ENCODE data around the gene WNT16.

The WNT16 gene, protein sequence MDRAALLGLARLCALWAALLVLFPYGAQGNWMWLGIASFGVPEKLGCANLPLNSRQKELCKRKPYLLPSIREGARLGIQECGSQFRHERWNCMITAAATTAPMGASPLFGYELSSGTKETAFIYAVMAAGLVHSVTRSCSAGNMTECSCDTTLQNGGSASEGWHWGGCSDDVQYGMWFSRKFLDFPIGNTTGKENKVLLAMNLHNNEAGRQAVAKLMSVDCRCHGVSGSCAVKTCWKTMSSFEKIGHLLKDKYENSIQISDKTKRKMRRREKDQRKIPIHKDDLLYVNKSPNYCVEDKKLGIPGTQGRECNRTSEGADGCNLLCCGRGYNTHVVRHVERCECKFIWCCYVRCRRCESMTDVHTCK

DNA sequence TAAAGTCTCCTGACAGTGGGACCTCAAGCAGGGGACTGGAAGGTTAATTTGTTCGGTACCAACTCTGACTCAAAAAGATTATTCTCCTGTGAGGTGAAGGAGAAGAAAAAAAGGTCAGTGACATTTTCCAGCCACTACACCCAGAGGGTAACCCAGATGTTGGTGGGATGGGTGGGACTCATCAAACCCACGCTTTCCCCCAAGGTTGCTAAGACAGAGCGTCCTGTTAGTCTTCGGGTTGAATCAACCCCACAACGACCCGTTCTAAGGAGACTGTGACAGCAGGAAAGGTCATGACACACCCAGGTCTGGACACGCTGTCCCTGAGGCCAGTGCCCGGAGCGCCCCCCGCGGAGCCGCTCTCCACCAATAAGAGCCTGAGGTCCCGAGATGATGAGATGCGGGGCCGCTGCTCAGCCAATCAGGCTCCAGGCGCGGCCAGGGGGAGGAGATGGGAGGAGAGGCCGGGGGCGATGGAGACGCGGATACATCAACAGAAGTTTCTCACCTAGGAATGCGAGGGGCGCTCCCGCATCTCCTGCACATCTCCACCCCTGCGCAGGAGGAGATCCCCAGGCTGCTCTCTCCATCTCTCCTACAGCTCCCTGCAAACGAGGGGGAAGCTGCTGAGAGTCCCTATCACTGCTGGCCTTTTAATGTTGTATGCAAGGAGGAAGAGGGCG, at the start of gene WNT16:
Gene WNT16 (plus strand): TSS at position 493 of the 683 bp plus-strand sequence. CDS start 293 bp downstream, outside the sequence.
- no peak for DNase-seq
- Histone ChIP-seq H3K36me3 (replicated peaks) (no peaks in the 10 kb centered on the region), H3K27ac (no peak within 1 kb of the TSS), H3K4me3 (ENCODE audit: low read depth, low read length) (peak within 1 kb of the TSS; percentile 64), H3K27me3 (replicated peaks) (no peaks in the 10 kb centered on the region)
- in situ Hi-C loops (cut with HindIII; ENCODE audit: low pct_ligation_motif_present, low sequenced_read_pairs): loop anchor here (25.0 kb wide), 2 partner anchors 191 to 341 kb away; partner anchors contain the start of gene CPED1
- TF ChIP-seq, protein P1, sequence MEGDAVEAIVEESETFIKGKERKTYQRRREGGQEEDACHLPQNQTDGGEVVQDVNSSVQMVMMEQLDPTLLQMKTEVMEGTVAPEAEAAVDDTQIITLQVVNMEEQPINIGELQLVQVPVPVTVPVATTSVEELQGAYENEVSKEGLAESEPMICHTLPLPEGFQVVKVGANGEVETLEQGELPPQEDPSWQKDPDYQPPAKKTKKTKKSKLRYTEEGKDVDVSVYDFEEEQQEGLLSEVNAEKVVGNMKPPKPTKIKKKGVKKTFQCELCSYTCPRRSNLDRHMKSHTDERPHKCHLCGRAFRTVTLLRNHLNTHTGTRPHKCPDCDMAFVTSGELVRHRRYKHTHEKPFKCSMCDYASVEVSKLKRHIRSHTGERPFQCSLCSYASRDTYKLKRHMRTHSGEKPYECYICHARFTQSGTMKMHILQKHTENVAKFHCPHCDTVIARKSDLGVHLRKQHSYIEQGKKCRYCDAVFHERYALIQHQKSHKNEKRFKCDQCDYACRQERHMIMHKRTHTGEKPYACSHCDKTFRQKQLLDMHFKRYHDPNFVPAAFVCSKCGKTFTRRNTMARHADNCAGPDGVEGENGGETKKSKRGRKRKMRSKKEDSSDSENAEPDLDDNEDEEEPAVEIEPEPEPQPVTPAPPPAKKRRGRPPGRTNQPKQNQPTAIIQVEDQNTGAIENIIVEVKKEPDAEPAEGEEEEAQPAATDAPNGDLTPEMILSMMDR (IDR thresholded peaks at IDR 0.05; ENCODE audit: low read depth, low read length, missing control alignments): no peak

DNA sequence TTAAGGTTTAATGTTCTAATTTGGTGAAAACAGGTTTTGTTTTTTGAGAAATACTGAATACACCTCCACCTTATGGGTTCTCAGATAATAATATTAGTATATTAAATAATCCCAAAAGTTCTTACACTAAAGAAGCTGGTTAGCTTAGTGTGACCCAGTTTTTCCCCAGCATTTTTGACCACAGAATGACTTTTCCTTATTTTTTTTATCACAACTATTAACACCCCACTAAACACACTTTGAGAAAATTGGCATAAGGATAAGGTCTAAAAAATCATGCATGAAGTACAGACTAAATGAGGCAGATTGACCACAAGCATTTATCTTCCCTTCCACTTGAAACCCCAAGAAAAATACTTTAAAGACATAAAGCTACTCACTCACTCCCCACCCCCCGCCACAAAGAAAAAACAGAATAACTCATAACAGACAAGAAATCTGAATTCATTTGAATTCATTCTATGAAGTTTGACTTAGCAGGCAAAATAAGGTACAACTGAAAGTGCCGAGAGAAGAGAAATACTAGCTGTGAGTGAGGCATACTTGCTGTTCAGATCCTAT, 49.7 kb upstream of the WNT16 start:
- Histone ChIP-seq H3K36me3 (replicated peaks) (no peaks in the 10 kb centered on the region), H3K4me3 (ENCODE audit: low read depth, low read length) (no peak overlapping the region), H3K27ac (peak overlapping the region; percentile 76), H3K27me3 (replicated peaks) (no peaks in the 10 kb centered on the region)
- in situ Hi-C loops (cut with HindIII; ENCODE audit: low pct_ligation_motif_present, low sequenced_read_pairs): no loop called here
- TF ChIP-seq, protein P1 (IDR thresholded peaks at IDR 0.05; ENCODE audit: low read depth, low read length, missing control alignments): no peak
- DNase-seq: peak; percentile 6

DNA sequence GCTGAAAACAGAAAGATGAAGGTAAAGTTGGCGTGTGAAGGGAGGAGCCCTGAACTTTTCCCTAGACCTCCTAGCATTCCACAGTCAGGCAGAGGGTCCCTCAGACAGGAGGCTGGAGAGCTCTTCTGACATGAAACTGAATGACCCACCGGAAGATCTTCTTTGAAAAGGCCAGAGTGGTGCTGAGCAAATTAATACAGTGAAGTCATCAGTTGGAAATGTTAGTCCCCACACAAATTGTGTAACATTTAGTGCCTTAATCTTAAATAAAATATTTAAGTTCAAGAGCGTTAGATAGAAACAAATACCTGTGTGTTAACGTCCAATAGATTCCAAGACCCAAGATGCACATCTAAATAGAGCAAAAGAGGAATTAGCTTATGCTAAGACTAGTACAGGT, 49.0 kb upstream of the WNT16 start:
- TF ChIP-seq, protein P1 (IDR thresholded peaks at IDR 0.05; ENCODE audit: low read depth, low read length, missing control alignments): no peak
- Histone ChIP-seq H3K27ac (peak overlapping the region; percentile 76), H3K27me3 (replicated peaks) (no peaks in the 10 kb centered on the region), H3K4me3 (ENCODE audit: low read depth, low read length) (no peak overlapping the region), H3K36me3 (replicated peaks) (no peaks in the 10 kb centered on the region)
- DNase-seq: no peak
- in situ Hi-C loops (cut with HindIII; ENCODE audit: low pct_ligation_motif_present, low sequenced_read_pairs): no loop called here

DNA sequence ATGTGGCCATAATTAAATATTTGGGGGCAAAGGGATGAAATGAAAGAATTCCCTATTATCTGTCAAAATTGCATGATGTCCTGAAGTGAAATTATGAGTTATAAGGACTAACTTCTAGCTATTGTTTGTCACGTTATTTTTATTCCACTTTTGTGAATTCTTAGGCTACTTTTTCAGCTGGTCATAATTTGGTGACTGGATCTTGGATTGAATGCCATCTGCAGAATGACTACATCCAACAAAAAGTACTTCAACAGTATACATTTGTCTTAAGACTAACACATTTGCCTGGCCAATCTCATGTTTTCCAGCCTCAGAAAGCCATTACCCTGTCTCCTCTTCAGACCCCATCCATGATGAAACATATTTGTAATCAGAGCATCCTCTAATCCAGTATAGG, 48.1 kb upstream of the WNT16 start:
- no peak overlapping the region for H3K4me3 ChIP-seq (ENCODE audit: low read depth, low read length)
- no peak overlapping the region for H3K27ac ChIP-seq
- TF ChIP-seq, protein P1 (IDR thresholded peaks at IDR 0.05; ENCODE audit: low read depth, low read length, missing control alignments): no peak
- no peak for DNase-seq
- no peaks in the 10 kb centered on the region for H3K27me3 ChIP-seq (replicated peaks)
- H3K36me3 ChIP-seq (replicated peaks): no peaks in the 10 kb centered on the region
- in situ Hi-C loops (cut with HindIII; ENCODE audit: low pct_ligation_motif_present, low sequenced_read_pairs): no loop called here

DNA sequence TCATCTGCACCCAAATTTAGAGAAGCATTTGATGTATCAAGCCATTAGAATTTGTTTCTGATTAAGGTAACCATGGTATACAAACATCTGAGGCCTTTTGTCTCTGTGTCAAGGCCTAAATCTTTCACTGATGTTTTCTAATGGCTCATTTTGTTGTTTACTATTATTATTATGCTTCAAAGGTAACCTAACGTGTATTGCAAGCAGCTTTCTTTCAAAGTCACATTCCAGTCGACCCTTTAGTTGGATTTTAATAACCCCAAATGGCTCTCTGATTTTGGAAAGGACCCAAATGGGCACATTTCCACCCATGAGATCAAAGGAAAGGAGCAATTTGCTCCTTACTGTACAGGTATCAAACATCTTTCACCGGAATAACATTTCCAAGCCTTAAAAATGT, 46.7 kb upstream of the WNT16 start:
- in situ Hi-C loops (cut with HindIII; ENCODE audit: low pct_ligation_motif_present, low sequenced_read_pairs): no loop called here
- Histone ChIP-seq H3K27ac (no peak overlapping the region), H3K36me3 (replicated peaks) (no peaks in the 10 kb centered on the region), H3K27me3 (replicated peaks) (no peaks in the 10 kb centered on the region), H3K4me3 (ENCODE audit: low read depth, low read length) (no peak overlapping the region)
- DNase-seq: no peak
- TF ChIP-seq, protein P1 (IDR thresholded peaks at IDR 0.05; ENCODE audit: low read depth, low read length, missing control alignments): no peak
